HepG2 (cell line): ENCODE data around the gene KRT73. TPM values are rescaled to one million over a fixed set of nuclear protein-coding genes. Genes with fewer than 3 reads are reported as not detected.

ENCODE experiments used
- ATAC-seq: fragments of 200-7000 bp; cut with Tn5 transposase; 3 replicates; pipeline ENCODE4 v1.9.1; 2020; ENCODE audit warnings: mild to moderate bottlenecking, moderate library complexity
- BruUV-seq: library from RNA; stranded (reverse); fragments of 400-500 nt; replicated peaks from 2 replicates; lab custom pipeline; 2021; lab: Mats Ljungman, UMichigan
- CTCF ChIA-PET: fragments of 300-600 bp; formaldehyde crosslinking; extraction: SDS; loops from one replicate; lab custom pipeline; 2021; ENCODE audit warnings: low total read pairs, inconsistent platforms, low intra/inter-chr PET ratio; lab: Yijun Ruan, JAX
- POLR2A ChIA-PET: fragments of 350-600 bp; sonication (Branson Sonifier 250); formaldehyde crosslinking; loops from one replicate; lab custom pipeline; 2020; ENCODE audit warnings: antibody characterized with exemption, inconsistent platforms; lab: Yijun Ruan, JAX
- DNase-seq: peaks from one replicate; pipeline ENCODE4 v3.0.0-alpha.2; 2015; ENCODE audit warnings: low spot score
- FAIRE-seq: peaks from 3 replicates; lab custom pipeline; 2011; peaks lifted over from hg19 to GRCh38; lab: Jason Lieb, UNC
- H2AFZ ChIP-seq: one replicate; pipeline ENCODE4 v1.6.1; 2011; ENCODE audit warnings: low read length, inconsistent platforms
- H3K27ac ChIP-seq: fragments of 300-600 bp; 3 replicates; pipeline ENCODE4 v1.8.0; 2011; ENCODE audit warnings: mixed run types, mild to moderate bottlenecking, mixed read lengths, low read length, inconsistent platforms; ENCODE audit not compliant: insufficient read depth; ENCODE audit errors: extremely low read length
- H3K27me3 ChIP-seq, 2 experiments: fragments of 200-600 bp in 1 of 2; 2 replicates in 1 of 2; 3 replicates in 1 of 2; pipeline versions ENCODE4 v1.6.0 to v1.8.0; 2011; ENCODE audit warnings: low read length in 2 of 2, mild to moderate bottlenecking in 2 of 2, moderate library complexity in 2 of 2, inconsistent platforms in 1 of 2; ENCODE audit not compliant: insufficient read depth in 2 of 2, control insufficient read depth in 1 of 2
- H3K36me3 ChIP-seq, 2 experiments: fragments of 200-600 bp in 1 of 2; replicated peaks in 1 of 2; 2 replicates in 1 of 2; 3 replicates in 1 of 2; pipeline versions ENCODE4 v1.5.1 to v1.8.0; 2011; ENCODE audit warnings: low read length in 2 of 2, inconsistent platforms in 1 of 2; ENCODE audit not compliant: insufficient read depth in 2 of 2, control insufficient read depth in 1 of 2
- H3K4me1 ChIP-seq: 2 replicates; pipeline ENCODE4 v1.5.1; 2012; ENCODE audit warnings: low read length, inconsistent platforms; ENCODE audit not compliant: insufficient read depth
- H3K4me2 ChIP-seq: 2 replicates; pipeline ENCODE4 v1.6.0; 2011; ENCODE audit warnings: low read depth, low read length, inconsistent platforms
- H3K4me3 ChIP-seq, 3 experiments: fragments of 200-600 bp in 1 of 3; sonication (generic), shearing (Covaris generic) in 1 of 3; replicated peaks in 1 of 3; 2 replicates each; pipeline ENCODE4 v1.5.1; 2011 to 2016; ENCODE audit warnings: low read length in 3 of 3, inconsistent platforms in 2 of 3, low read depth in 2 of 3, mild to moderate bottlenecking in 2 of 3, control low read depth in 1 of 3, mixed read lengths in 1 of 3; ENCODE audit not compliant: insufficient read depth in 1 of 3
- H3K79me2 ChIP-seq: one replicate; pipeline ENCODE4 v1.6.1; 2011; ENCODE audit warnings: low read length, inconsistent platforms; ENCODE audit not compliant: insufficient read depth
- H3K9ac ChIP-seq: 2 replicates; pipeline ENCODE4 v1.6.0; 2011; ENCODE audit warnings: mild to moderate bottlenecking, low read depth, low read length, inconsistent platforms; ENCODE audit not compliant: insufficient read depth
- H3K9me3 ChIP-seq: 2 replicates; pipeline ENCODE4 v1.5.1; 2012; ENCODE audit warnings: mild to moderate bottlenecking, low read length
- H4K20me1 ChIP-seq: 2 replicates; pipeline ENCODE4 v1.6.0; 2011; ENCODE audit warnings: inconsistent platforms, mild to moderate bottlenecking, low read length, moderate library complexity; ENCODE audit not compliant: insufficient read depth
- ATRX ChIP-seq: sonication (generic); formaldehyde crosslinking; IDR thresholded peaks from 2 replicates; pipeline ENCODE4 v1.4.0; 2020; ENCODE audit warnings: missing genetic modification reagents, borderline replicate concordance
- CEBPG ChIP-seq: IDR thresholded peaks from 2 replicates; pipeline ENCODE4 v1.6.1; 2016
- DR1 ChIP-seq: sonication (generic); formaldehyde crosslinking; IDR thresholded peaks from 2 replicates; pipeline ENCODE4 v1.8.0; 2021; ENCODE audit warnings: mild to moderate bottlenecking, missing genetic modification reagents, inconsistent platforms
- KMT2A ChIP-seq: sonication (generic); formaldehyde crosslinking; IDR thresholded peaks from 2 replicates; pipeline ENCODE4 v1.4.0; 2020; ENCODE audit warnings: missing genetic modification reagents
- PCBP1 ChIP-seq: fragments of 200-400 bp; formaldehyde crosslinking; IDR thresholded peaks from 2 replicates; pipeline ENCODE4 v1.6.1; 2017; ENCODE audit warnings: mild to moderate bottlenecking, low read depth, low read length, borderline replicate concordance
- PHF5A ChIP-seq: IDR thresholded peaks from one replicate; pipeline ENCODE4 v1.6.1; 2018; ENCODE audit warnings: low read depth, missing genetic modification reagents; ENCODE audit not compliant: unreplicated experiment
- SALL1 ChIP-seq: sonication (generic); formaldehyde crosslinking; IDR thresholded peaks from 2 replicates; pipeline ENCODE4 v1.8.0; 2022; ENCODE audit warnings: mild to moderate bottlenecking, missing genetic modification reagents
- SAP130 ChIP-seq: IDR thresholded peaks from 2 replicates; pipeline ENCODE4 v1.6.1; 2016; ENCODE audit warnings: low read depth
- SIX4 ChIP-seq: sonication (generic); formaldehyde crosslinking; IDR thresholded peaks from 2 replicates; pipeline ENCODE4 v1.4.0; 2020; ENCODE audit warnings: missing genetic modification reagents
- ZNF383 ChIP-seq: sonication (generic); formaldehyde crosslinking; IDR thresholded peaks from 2 replicates; pipeline ENCODE4 v1.4.0; 2020; ENCODE audit warnings: missing genetic modification reagents, mild to moderate bottlenecking, borderline replicate concordance
- ZNF468 ChIP-seq: sonication (generic); formaldehyde crosslinking; IDR thresholded peaks from 2 replicates; pipeline ENCODE4 v1.8.0; 2022; ENCODE audit warnings: mild to moderate bottlenecking, moderate library complexity, missing genetic modification reagents
- ZNF562 ChIP-seq: sonication (generic); formaldehyde crosslinking; IDR thresholded peaks from 2 replicates; pipeline ENCODE4 v1.8.0; 2022; ENCODE audit warnings: missing genetic modification reagents, borderline replicate concordance
- ZNF891 ChIP-seq: sonication (generic); formaldehyde crosslinking; IDR thresholded peaks from 2 replicates; pipeline ENCODE4 v1.5.0; 2020; ENCODE audit warnings: mild to moderate bottlenecking, missing genetic modification reagents
- WGBS: methylation state at CpG from one replicate; pipeline ENCODE4 v1.1.6; 2017; ENCODE audit warnings: low lambda C conversion rate; 5-methylcytosine and 5-hydroxymethylcytosine counted together
- in situ Hi-C: cut with HindIII; loops from 2 replicates; pipeline ENCODE4 v1.10.0; 2017; ENCODE audit warnings: low pct_unique_long_range_greater_than_20kb; ENCODE audit not compliant: extremely low pct_ligation_motif_present
- intact Hi-C: fragments of 100-400 bp; cut with micrococcal nuclease; formaldehyde crosslinking; loops from one replicate; pipeline ENCODE4 v1.10.0; 2022; ENCODE audit not compliant: unreplicated experiment
- polyA plus RNA-seq, 8 experiments: library from polyadenylated mRNA; depleted of rRNA in 3 of 8; stranded (reverse) in 7 of 8; unstranded in 1 of 8; fragments of >200 nt; fragmentation: Illumina TruSeq in 4 of 8; extraction: Trizol in 4 of 8; gene quantifications; 2 replicates each; pipeline versions ENCODE4 v1.2.1 to v1.2.3, GENCODE V29; 2011 to 2016; ENCODE audit warnings: low read depth in 4 of 8, missing spikeins in 1 of 8, mixed read lengths in 1 of 8; ENCODE audit not compliant: insufficient read depth in 1 of 8
- total RNA-seq, 5 experiments: library from RNA; depleted of rRNA; stranded (reverse); fragments of >200 nt; fragmentation: Illumina TruSeq; extraction: Trizol; gene quantifications; 2 replicates each; pipeline ENCODE4 v1.2.3, GENCODE V29; 2016; ENCODE audit warnings: low read depth in 1 of 5
- TF ChIP-seq, protein P1 (sequence below), 2 experiments: sonication (generic) in 1 of 2; formaldehyde crosslinking in 1 of 2; IDR thresholded peaks; 2 replicates each; pipeline versions ENCODE4 v1.5.1 to v1.6.1; 2011 to 2020; ENCODE audit warnings: borderline replicate concordance in 1 of 2, low read depth in 1 of 2, low read length in 1 of 2, mild to moderate bottlenecking in 1 of 2, missing genetic modification reagents in 1 of 2, moderate library complexity in 1 of 2
- TF ChIP-seq, protein P2 (sequence below): sonication (generic); formaldehyde crosslinking; conservative IDR thresholded peaks from 2 replicates; pipeline ENCODE4 v1.8.0; 2022; ENCODE audit warnings: mild to moderate bottlenecking, moderate library complexity, missing genetic modification reagents
- TF ChIP-seq, protein P3 (sequence below): IDR thresholded peaks from 2 replicates; pipeline ENCODE4 v1.6.1; 2012; ENCODE audit warnings: low read depth, low read length, improper control_type of control experiment

Gene KRT73
- total and polyA plus RNA-seq, 2 of the 13 experiments (the other 11 are each of a cell fraction or from before 2014, with no cell fraction given), result not detected

DNA sequence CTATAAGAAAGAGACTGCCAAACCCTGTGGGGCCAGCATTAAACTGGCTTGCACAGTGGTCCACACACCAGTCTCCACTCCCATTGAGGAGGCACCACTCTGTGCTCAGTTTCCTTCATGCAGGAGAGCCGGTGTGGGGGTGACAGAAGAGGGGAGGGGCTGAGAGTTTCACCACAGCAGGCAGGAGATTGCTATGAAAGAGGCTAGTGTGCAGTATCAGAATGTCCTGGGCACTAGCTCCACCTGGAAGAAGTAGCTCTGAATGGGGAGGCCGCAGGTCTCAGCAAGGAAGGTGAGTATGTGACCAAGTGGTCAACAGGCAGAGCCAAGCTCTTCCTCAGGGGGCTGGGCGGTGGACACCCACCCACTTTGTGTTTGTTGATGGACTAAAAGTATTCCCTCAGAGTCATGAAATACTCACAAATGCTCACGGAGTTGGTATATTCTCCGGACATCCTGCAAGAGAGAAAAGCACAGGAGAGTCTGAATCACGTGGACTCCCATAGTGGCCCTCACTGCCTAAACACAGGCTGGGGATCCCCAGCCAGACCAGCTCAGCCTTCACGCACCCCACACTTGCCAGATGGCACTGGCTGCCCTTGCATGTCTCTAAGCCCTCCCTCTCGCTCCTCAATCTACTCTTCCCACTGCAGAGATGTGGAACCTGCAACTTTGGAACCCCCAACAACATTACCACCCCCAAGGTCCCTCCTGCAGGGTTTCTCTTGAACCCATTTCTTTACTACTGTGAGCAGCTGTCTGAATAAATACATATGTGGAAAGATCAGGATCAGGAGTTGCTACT is 9.3 kb downstream of the KRT73 start (continued):
- TF ChIP-seq, protein P1, sequence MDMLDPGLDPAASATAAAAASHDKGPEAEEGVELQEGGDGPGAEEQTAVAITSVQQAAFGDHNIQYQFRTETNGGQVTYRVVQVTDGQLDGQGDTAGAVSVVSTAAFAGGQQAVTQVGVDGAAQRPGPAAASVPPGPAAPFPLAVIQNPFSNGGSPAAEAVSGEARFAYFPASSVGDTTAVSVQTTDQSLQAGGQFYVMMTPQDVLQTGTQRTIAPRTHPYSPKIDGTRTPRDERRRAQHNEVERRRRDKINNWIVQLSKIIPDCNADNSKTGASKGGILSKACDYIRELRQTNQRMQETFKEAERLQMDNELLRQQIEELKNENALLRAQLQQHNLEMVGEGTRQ (IDR thresholded peaks at IDR 0.05; ENCODE audit: low read depth, low read length), result no peak
- TF ChIP-seq, protein P1 (CRISPR knock-in tag; IDR thresholded peaks at IDR 0.05; ENCODE audit: borderline replicate concordance), result no peak
- no peak for TF ChIP-seq ZNF383 (CRISPR knock-in tag)
- TF ChIP-seq ATRX (CRISPR knock-in tag), result no peak

DNA sequence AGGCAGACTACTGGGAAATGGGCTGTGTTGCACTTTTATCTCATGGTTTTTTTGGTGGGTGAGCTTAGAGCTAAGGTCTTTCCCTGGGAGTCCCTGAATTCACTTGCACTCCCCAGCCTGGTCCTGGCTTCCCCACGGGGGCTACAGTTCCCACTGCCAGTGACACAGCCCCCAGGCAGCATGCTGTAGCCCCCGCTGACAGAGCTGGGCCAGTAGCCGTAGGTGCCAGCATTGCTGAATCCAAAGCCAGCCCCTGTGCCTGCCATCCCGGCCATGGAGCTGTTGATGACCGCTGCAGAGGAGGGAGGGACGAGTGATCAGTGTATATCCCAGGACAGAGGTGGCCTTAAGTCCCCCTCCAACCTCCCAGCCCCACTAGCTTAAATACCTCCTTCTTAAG is 10.2 kb downstream of the KRT73 start:
- H3K27ac ChIP-seq, result no peak overlapping the region
- no peak overlapping the region for H2AFZ ChIP-seq
- BruUV-seq, result no TSS peak
- ChIA-PET POLR2A (interaction anchor here (0.6 kb wide), 1 partner anchor 367 kb away, joined by 3 read pairs; no protein-coding TSS in a partner anchor), CTCF (no interaction called here)
- H4K20me1 ChIP-seq, result no peaks in the 10 kb centered on the region
- ATAC-seq (no peak), DNase-seq (no peak), FAIRE-seq (no peak)
- no peak overlapping the region for H3K4me3 ChIP-seq
- H3K9me3 ChIP-seq, result no peaks in the 10 kb centered on the region
- intact Hi-C loops (no loop called here), in situ Hi-C loops (no loop called here)
- H3K4me1 ChIP-seq, result no peaks in the 10 kb centered on the region
- H3K9ac ChIP-seq, result no peak overlapping the region
- H3K36me3 ChIP-seq, result no peaks in the 10 kb centered on the region
- 6% methylated on average over 6 of the region's 6 CpGs for WGBS
- H3K79me2 ChIP-seq, result no peaks in the 10 kb centered on the region
- no peak overlapping the region for H3K4me2 ChIP-seq
- peaks cover 0 to 12% of the 10 kb centered on the region in 2 experiments; a peak in 3 of 5 replicates for H3K27me3 ChIP-seq
- TF ChIP-seq ZNF891 (CRISPR knock-in tag), result no peak
- TF ChIP-seq PCBP1, result no peak
- TF ChIP-seq SAP130 (CRISPR knock-in tag), result no peak
- TF ChIP-seq, protein P2, sequence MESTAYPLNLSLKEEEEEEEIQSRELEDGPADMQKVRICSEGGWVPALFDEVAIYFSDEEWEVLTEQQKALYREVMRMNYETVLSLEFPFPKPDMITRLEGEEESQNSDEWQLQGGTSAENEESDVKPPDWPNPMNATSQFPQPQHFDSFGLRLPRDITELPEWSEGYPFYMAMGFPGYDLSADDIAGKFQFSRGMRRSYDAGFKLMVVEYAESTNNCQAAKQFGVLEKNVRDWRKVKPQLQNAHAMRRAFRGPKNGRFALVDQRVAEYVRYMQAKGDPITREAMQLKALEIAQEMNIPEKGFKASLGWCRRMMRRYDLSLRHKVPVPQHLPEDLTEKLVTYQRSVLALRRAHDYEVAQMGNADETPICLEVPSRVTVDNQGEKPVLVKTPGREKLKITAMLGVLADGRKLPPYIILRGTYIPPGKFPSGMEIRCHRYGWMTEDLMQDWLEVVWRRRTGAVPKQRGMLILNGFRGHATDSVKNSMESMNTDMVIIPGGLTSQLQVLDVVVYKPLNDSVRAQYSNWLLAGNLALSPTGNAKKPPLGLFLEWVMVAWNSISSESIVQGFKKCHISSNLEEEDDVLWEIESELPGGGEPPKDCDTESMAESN (CRISPR knock-in tag), result no peak
- TF ChIP-seq KMT2A (CRISPR knock-in tag), result no peak
- TF ChIP-seq DR1 (CRISPR knock-in tag), result no peak
- TF ChIP-seq SIX4 (CRISPR knock-in tag), result no peak
- TF ChIP-seq, protein P3, sequence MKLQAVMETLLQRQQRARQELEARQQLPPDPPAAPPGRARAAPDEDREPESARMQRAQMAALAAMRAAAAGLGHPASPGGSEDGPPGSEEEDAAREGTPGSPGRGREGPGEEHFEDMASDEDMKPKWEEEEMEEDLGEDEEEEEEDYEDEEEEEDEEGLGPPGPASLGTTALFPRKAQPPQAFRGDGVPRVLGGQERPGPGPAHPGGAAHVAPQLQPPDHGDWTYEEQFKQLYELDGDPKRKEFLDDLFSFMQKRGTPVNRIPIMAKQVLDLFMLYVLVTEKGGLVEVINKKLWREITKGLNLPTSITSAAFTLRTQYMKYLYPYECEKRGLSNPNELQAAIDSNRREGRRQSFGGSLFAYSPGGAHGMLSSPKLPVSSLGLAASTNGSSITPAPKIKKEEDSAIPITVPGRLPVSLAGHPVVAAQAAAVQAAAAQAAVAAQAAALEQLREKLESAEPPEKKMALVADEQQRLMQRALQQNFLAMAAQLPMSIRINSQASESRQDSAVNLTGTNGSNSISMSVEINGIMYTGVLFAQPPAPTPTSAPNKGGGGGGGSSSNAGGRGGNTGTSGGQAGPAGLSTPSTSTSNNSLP, result no peak
- no peak for TF ChIP-seq CEBPG (CRISPR knock-in tag)
- no peak for TF ChIP-seq PHF5A
- no peak for TF ChIP-seq ZNF468 (CRISPR knock-in tag)
- no peak for TF ChIP-seq SALL1 (CRISPR knock-in tag)
- TF ChIP-seq ZNF562 (CRISPR knock-in tag), result no peak
